Testis (tissue), 3 donors: Measurements from ENCODE around the gene SKAP1. TPM values are rescaled to one million over a fixed set of nuclear protein-coding genes. Genes with fewer than 3 reads are reported as not detected.

Experiments
- DNase-seq: peaks from one replicate; pipeline ENCODE4 v3.0.0-alpha.2; 2019
- H3K27ac ChIP-seq, 2 donors: fragments of 200-600 bp; sonication (generic); one replicate each; pipeline ENCODE4 v1.5.1; 2019
- H3K27me3 ChIP-seq: fragments of 200-600 bp; sonication (generic); one replicate; pipeline ENCODE4 v1.5.1; 2019
- H3K36me3 ChIP-seq: fragments of 200-600 bp; sonication (generic); one replicate; pipeline ENCODE4 v1.5.1; 2017; ENCODE audit warnings: low read depth; ENCODE audit errors: missing control alignments
- H3K4me1 ChIP-seq: fragments of 200-600 bp; sonication (generic); one replicate; pipeline ENCODE4 v1.5.1; 2019
- H3K4me3 ChIP-seq, 2 donors: fragments of 200-600 bp; sonication (generic); one replicate each; pipeline ENCODE4 v1.5.1; 2017 to 2019
- H3K9me3 ChIP-seq: fragments of 200-600 bp; sonication (generic); one replicate; pipeline ENCODE4 v1.5.1; 2017
- CTCF ChIP-seq, 3 experiments: fragments of 450-650 bp in 2 of 3; fragments of 200-600 bp in 1 of 3; sonication (generic) in 1 of 3; IDR thresholded peaks; one replicate each; pipeline ENCODE4 v1.5.1; 2016 to 2019; ENCODE audit warnings: antibody characterized with exemption in 3 of 3, mild to moderate bottlenecking in 2 of 3, moderate library complexity in 1 of 3
- POLR2A ChIP-seq: fragments of 450-650 bp; IDR thresholded peaks from one replicate; pipeline ENCODE4 v1.6.1; 2017; ENCODE audit warnings: antibody characterized with exemption, mild to moderate bottlenecking, moderate library complexity
- WGBS, 2 donors: methylation state at CpG; one replicate each; pipeline ENCODE4 v1.1.5; 2018; 5-methylcytosine and 5-hydroxymethylcytosine counted together
- intact Hi-C: fragments of 100-400 bp; cut with DNase I; formaldehyde crosslinking; loops from one replicate; pipeline ENCODE4 v1.15.1; 2023; ENCODE audit warnings: low total_unique reads
- polyA plus RNA-seq: library from polyadenylated mRNA; stranded (reverse); fragments of 350-450 nt; fragmentation: Illumina TruSeq; extraction: RNeasy Lipid Tissue Mini Kit (QIAGEN cat#74804); gene quantifications from one replicate; pipeline ENCODE4 v1.2.3, GENCODE V29; 2014; ENCODE audit warnings: low read depth, low replicate concordance; ENCODE audit not compliant: insufficient read depth
- total RNA-seq, 2 donors: library from RNA; depleted of rRNA; stranded (reverse); fragments of >200 nt; gene quantifications; one replicate each; pipeline ENCODE4 v1.2.3, GENCODE V29; 2016

The SKAP1 gene
- total and polyA plus RNA-seq, 3 donors from 2014 or later = 9.0 to 34.1 (median 16.9) TPM

DNA sequence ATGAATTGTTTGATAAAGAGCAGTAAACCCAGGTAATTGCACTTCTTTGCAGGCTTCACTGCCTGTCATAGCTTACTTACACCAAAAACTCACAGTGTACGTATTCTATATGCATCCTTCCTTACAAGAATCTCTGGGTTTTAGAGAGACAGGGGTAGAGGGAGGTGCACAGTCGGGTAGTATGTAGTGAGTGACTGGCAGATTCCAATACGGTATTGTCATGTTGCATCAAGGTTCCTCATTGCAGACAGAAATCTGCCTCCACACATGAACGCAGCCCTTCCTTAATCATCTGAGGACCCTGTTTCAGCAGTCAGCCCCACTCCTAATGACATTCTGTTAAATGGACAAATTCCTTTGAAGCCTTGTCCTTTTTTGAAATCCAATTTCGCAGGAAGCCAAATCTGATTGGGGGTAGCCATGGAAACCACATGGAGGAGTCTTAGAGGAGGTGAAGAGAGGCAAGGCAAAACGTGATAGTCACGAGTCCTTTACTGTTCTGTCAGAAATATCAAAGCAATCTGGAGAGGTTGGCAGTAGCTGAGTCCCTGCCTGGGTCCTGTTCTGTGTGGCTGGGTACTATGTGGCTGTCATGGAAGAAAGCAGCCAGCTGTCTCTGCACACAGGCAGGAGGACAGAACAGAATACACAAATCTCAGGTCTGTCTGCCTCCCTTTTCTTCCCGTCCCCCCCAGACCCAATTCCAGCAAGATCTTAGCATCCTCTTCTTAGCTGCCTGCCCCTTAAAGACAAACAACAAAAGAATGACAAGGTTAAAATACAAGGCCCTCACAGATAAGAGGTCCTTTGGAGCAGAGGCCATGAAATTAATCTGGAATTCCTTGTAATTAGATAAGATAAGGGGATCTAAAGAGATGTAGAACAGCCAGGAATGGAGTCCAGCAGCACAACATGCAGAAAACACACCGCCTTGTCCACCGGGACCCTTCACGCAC is 3.1 kb upstream of the SKAP1 start:
- Histone ChIP-seq H3K9me3 (no peaks in the 10 kb centered on the region), H3K4me1 (no peaks in the 10 kb centered on the region), H3K36me3 (no peaks in the 10 kb centered on the region), H3K27ac (no peak overlapping the region), H3K4me3 (no peak overlapping the region), H3K27me3 (no peaks in the 10 kb centered on the region)
- DNase-seq = no peak
- WGBS, 2 donors = 46 to 48% methylated on average over 11 of the region's 11 CpGs
- intact Hi-C loops = no loop called here
- TF ChIP-seq POLR2A (no peak), CTCF (IDR thresholded peaks at IDR 0.05) (no peak)

DNA sequence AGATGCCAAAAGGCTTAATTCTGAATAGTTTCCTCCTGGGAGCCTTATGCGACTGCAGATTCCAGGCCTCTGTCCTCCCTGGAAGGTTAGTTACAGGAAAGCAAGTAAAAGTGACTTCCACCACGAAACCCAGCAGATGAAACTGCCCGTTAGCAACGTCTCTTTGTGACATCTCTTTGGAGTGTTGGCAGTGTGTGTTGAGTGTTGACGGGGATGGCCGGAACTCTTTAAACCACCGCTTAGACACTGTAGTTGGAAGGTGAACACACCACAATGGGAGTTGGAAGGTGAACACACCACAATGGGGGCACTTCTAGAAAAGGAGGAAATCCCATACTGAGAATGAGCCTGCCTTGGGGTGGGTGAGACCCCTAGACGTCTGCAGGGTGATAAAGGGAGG is 858 bp downstream of the SKAP1 start:
- TF ChIP-seq CTCF (IDR thresholded peaks at IDR 0.05) (no peak), POLR2A (no peak)
- no peaks in the 10 kb centered on the region for H3K9me3 ChIP-seq
- H3K4me1 ChIP-seq = no peaks in the 10 kb centered on the region
- no peak for DNase-seq
- H3K36me3 ChIP-seq = no peaks in the 10 kb centered on the region
- no peaks in the 10 kb centered on the region for H3K27me3 ChIP-seq
- intact Hi-C loops = no loop called here
- H3K4me3 ChIP-seq = peak overlapping the region; percentile 45 to 54
- no peak overlapping the region for H3K27ac ChIP-seq
- WGBS, 2 donors = 53 to 68% methylated on average over 8 of the region's 8 CpGs

- H3K9me3 ChIP-seq = no peaks in the 10 kb centered on the region
- H3K27me3 ChIP-seq = no peaks in the 10 kb centered on the region
- intact Hi-C loops = no loop called here
- DNase-seq = no peak
- H3K4me1 ChIP-seq = no peaks in the 10 kb centered on the region
- H3K27ac ChIP-seq = no peak overlapping the region
- no peaks in the 10 kb centered on the region for H3K36me3 ChIP-seq
- TF ChIP-seq POLR2A (no peak), CTCF (IDR thresholded peaks at IDR 0.05) (no peak)
- no peak overlapping the region for H3K4me3 ChIP-seq
Measured at GRCh38 chr17:48427598-48427997, 2.4 kb downstream of the SKAP1 start.

DNA sequence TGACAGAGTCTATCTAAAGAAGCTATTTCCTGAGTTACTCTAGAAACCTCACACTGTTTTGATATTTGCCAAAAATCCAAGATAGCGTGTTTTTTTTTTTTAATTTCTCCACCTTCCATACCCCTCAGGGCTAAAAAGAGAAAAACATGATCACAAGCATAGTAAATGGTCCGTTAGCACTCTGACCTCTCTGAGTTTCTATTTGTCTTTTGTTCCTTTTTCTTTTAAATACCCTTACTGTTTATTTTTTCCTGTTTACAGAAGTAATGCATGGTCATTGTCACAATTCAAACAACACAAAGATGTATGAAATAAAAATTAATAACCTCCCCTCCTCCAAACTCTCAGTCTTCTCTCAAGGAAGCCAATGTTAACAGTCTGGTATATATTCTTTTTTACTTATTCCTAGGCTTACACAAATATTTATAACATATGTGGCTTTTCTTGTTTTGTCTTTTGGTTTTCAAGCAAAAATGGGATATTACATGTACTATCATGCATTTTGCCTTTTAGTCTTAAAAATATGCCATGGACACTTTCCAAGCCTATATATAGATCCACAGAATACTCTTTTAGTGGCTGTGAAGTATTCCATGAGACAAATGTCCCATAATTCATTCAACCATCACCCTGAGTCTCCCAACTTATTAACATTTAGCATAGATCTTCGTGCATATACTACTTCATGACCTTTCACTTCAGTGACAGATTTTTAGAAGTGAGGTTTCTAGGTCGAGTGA is 3.1 kb downstream of the SKAP1 start:
- WGBS, 2 donors = 83 to 87% methylated on average over 4 of the region's 4 CpGs
- Histone ChIP-seq H3K27me3 (no peaks in the 10 kb centered on the region), H3K9me3 (no peaks in the 10 kb centered on the region), H3K4me3 (no peak overlapping the region), H3K36me3 (no peaks in the 10 kb centered on the region), H3K4me1 (no peaks in the 10 kb centered on the region), H3K27ac (no peak overlapping the region)
- DNase-seq = no peak
- intact Hi-C loops = no loop called here
- TF ChIP-seq POLR2A (no peak), CTCF (IDR thresholded peaks at IDR 0.05) (no peak)
